ENCODE measurements around the gene TAS1R1. TPM values are rescaled to one million over a fixed set of nuclear protein-coding genes. Genes with fewer than 3 reads are reported as not detected.

Gene TAS1R1
- total RNA-seq, 4 donors from 2014 or later: not detected

GRCh38 chr1:6513320-6513801 is 41.7 kb upstream of the TAS1R1 start:
- WGBS, 2 donors: 59 to 77% methylated on average over 3 to 7 of the region's 9 CpGs

GRCh38 chr1:6515771-6516170 is 39.3 kb upstream of the TAS1R1 start:
- no peak for TF ChIP-seq POLR2A (IDR thresholded peaks at IDR 0.05)
- TF ChIP-seq, protein P1, sequence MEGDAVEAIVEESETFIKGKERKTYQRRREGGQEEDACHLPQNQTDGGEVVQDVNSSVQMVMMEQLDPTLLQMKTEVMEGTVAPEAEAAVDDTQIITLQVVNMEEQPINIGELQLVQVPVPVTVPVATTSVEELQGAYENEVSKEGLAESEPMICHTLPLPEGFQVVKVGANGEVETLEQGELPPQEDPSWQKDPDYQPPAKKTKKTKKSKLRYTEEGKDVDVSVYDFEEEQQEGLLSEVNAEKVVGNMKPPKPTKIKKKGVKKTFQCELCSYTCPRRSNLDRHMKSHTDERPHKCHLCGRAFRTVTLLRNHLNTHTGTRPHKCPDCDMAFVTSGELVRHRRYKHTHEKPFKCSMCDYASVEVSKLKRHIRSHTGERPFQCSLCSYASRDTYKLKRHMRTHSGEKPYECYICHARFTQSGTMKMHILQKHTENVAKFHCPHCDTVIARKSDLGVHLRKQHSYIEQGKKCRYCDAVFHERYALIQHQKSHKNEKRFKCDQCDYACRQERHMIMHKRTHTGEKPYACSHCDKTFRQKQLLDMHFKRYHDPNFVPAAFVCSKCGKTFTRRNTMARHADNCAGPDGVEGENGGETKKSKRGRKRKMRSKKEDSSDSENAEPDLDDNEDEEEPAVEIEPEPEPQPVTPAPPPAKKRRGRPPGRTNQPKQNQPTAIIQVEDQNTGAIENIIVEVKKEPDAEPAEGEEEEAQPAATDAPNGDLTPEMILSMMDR (IDR thresholded peaks at IDR 0.05): no peak
- Histone ChIP-seq H3K4me1 (peaks cover 5 to 9% of the 10 kb centered on the region in 2 donors), H3K27ac (no peak overlapping the region), H3K4me3 (replicated peaks in 1 of 3) (no peak overlapping the region), H3K36me3 (no peaks in the 10 kb centered on the region), H3K9me3 (no peaks in the 10 kb centered on the region), H3K27me3 (no peaks in the 10 kb centered on the region)
- no peak for DNase-seq
- intact Hi-C loops (cut with DNase I): no loop called here
- WGBS, 2 donors: 81 to 82% methylated on average over 4 of the region's 4 CpGs

More at GRCh38 chr1:6513320-6513801, 41.7 kb upstream of the TAS1R1 start:
- no peaks in the 10 kb centered on the region for H3K27me3 ChIP-seq
- no peak overlapping the region for H3K4me3 ChIP-seq (replicated peaks in 1 of 3)
- TF ChIP-seq, protein P1 (IDR thresholded peaks at IDR 0.05): no peak
- no peak for TF ChIP-seq POLR2A (IDR thresholded peaks at IDR 0.05)
- no peaks in the 10 kb centered on the region for H3K36me3 ChIP-seq
- no peaks in the 10 kb centered on the region for H3K4me1 ChIP-seq
- DNase-seq: no peak
- no peak overlapping the region for H3K27ac ChIP-seq
- no peaks in the 10 kb centered on the region for H3K9me3 ChIP-seq
- intact Hi-C loops (cut with DNase I): no loop called here

DNA sequence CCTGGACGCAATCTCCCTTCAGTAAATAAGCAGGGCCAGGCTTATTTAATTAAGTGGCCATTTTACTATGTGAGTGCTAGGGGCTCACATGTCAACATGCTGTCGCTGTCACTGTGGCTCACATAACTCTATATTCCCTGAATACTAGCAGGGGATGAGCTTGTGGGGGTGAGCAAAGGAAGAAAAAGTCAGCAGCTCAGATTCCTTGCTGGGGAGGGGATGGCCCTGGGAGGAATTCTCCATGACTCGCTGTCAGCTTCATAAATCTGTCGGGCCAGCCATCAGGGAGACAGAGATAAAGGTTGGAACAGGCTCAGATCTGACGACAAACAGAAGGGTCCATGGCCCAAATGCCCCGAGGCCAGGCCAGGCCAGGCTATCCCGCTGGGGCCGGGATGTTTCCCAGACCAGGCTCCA is 37.7 kb upstream of the TAS1R1 start:
- no peaks in the 10 kb centered on the region for H3K36me3 ChIP-seq
- no peak for DNase-seq
- intact Hi-C loops (cut with DNase I): no loop called here
- no peak overlapping the region for H3K4me3 ChIP-seq (replicated peaks in 1 of 3)
- no peaks in the 10 kb centered on the region for H3K27me3 ChIP-seq
- TF ChIP-seq, protein P1 (IDR thresholded peaks at IDR 0.05): no peak
- TF ChIP-seq POLR2A (IDR thresholded peaks at IDR 0.05): no peak
- H3K27ac ChIP-seq: no peak overlapping the region
- H3K4me1 ChIP-seq: peaks cover 5 to 9% of the 10 kb centered on the region in 2 donors
- H3K9me3 ChIP-seq: no peaks in the 10 kb centered on the region
- WGBS, 2 donors: 83 to 88% methylated on average over 7 to 8 of the region's 8 CpGs

- H3K27ac ChIP-seq: no peak overlapping the region
- WGBS, 2 donors: 66 to 77% methylated on average over 9 to 11 of the region's 11 CpGs
- H3K36me3 ChIP-seq: no peaks in the 10 kb centered on the region
- peaks cover 5 to 9% of the 10 kb centered on the region in 2 donors for H3K4me1 ChIP-seq
- DNase-seq: no peak
- H3K27me3 ChIP-seq: no peaks in the 10 kb centered on the region
- H3K9me3 ChIP-seq: no peaks in the 10 kb centered on the region
- TF ChIP-seq, protein P1 (IDR thresholded peaks at IDR 0.05): no peak
- TF ChIP-seq POLR2A (IDR thresholded peaks at IDR 0.05): no peak
- intact Hi-C loops (cut with DNase I): no loop called here
- H3K4me3 ChIP-seq (replicated peaks in 1 of 3): no peak overlapping the region
Measured at GRCh38 chr1:6519491-6519934, 35.6 kb upstream of the TAS1R1 start.

DNA sequence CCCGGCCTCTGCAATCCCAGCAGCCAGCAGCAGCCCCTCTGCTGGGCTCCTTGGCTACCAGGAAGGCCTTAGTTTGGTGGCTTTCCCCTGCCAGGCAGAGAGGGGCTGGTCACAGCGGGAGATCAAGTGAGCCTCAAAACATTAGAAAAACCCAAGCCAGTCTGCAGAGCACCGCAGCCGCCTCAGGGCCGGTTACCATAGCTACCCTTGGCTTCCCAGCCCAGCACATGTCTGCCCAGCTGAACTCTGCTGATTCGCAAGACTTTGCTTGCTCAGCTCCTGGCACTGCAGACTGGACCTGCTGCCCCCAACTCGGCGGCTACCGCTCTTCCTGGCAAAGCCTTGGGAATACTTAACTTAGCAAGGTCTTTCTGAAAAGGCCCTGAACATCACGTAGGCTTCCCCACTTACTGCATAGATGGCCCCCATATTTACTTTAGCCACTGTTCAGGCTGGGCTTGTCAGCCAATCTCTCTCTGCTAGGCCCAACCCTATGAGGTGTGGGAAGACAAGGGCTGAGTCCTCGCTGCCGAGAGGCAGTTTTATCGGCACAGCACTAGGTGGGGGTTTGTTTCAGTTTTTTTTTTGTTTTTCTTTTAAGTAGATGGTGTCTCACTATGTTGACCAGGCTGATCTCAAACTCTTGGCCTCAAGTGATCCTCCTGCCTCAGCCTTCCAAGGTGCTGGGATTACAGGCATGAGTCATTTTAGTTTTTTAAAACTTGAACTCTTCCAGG is 35.0 kb upstream of the TAS1R1 start:
- WGBS, 2 donors: 17% methylated on average over 12 to 13 of the region's 13 CpGs
- intact Hi-C loops (cut with DNase I): no loop called here
- H3K9me3 ChIP-seq: no peaks in the 10 kb centered on the region
- H3K36me3 ChIP-seq: peaks cover under 1 to 2% of the 10 kb centered on the region in 2 donors
- H3K4me3 ChIP-seq (replicated peaks in 1 of 3): no peak overlapping the region
- TF ChIP-seq, protein P1 (IDR thresholded peaks at IDR 0.05): no peak
- TF ChIP-seq POLR2A (IDR thresholded peaks at IDR 0.05): no peak
- DNase-seq: peak; percentile 51 to 56
- no peaks in the 10 kb centered on the region for H3K27me3 ChIP-seq
- peaks cover 5 to 9% of the 10 kb centered on the region in 2 donors for H3K4me1 ChIP-seq
- H3K27ac ChIP-seq: no peak overlapping the region
